Measurements from ENCODE around the gene NSUN2. TPM values are rescaled to one million over a fixed set of nuclear protein-coding genes. Genes with fewer than 3 reads are reported as not detected.

The NSUN2 gene
- total and polyA plus RNA-seq, 2 experiments from 2014 or later: 37.7 to 47.2 TPM

DNA sequence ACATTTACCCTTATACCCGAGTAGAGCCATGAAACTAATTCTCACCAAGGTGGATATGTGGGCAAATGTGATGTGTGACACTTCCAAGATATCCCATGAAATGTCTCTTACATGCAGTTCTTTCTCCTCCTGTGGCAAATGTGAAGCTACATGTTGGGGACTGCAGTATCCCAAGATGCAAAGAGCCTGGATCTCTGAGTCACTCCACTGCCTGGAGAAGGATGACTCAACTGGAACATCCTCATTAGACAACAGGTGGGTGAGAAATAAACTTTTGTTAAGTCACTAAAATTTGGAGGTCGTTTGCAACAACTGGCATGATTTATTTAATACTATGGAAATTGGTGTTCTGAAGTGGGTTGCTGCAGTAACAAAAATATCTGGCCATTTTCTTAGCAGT is 43.9 kb upstream of the NSUN2 start:
- DNase-seq (ENCODE audit: low read depth in 1 of 2, low spot score in 1 of 2): no peak
- no peaks in the 10 kb centered on the region for H3K4me1 ChIP-seq (ENCODE audit: low read depth)
- H3K4me3 ChIP-seq: no peak overlapping the region
- no peak overlapping the region for H3K27ac ChIP-seq
- TF ChIP-seq, protein P1, sequence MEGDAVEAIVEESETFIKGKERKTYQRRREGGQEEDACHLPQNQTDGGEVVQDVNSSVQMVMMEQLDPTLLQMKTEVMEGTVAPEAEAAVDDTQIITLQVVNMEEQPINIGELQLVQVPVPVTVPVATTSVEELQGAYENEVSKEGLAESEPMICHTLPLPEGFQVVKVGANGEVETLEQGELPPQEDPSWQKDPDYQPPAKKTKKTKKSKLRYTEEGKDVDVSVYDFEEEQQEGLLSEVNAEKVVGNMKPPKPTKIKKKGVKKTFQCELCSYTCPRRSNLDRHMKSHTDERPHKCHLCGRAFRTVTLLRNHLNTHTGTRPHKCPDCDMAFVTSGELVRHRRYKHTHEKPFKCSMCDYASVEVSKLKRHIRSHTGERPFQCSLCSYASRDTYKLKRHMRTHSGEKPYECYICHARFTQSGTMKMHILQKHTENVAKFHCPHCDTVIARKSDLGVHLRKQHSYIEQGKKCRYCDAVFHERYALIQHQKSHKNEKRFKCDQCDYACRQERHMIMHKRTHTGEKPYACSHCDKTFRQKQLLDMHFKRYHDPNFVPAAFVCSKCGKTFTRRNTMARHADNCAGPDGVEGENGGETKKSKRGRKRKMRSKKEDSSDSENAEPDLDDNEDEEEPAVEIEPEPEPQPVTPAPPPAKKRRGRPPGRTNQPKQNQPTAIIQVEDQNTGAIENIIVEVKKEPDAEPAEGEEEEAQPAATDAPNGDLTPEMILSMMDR (IDR thresholded peaks at IDR 0.05; ENCODE audit: low read depth, low read length): no peak
- H3K9me3 ChIP-seq (ENCODE audit: low read depth): no peaks in the 10 kb centered on the region
- H3K36me3 ChIP-seq: no peaks in the 10 kb centered on the region
- H3K27me3 ChIP-seq: no peaks in the 10 kb centered on the region

DNA sequence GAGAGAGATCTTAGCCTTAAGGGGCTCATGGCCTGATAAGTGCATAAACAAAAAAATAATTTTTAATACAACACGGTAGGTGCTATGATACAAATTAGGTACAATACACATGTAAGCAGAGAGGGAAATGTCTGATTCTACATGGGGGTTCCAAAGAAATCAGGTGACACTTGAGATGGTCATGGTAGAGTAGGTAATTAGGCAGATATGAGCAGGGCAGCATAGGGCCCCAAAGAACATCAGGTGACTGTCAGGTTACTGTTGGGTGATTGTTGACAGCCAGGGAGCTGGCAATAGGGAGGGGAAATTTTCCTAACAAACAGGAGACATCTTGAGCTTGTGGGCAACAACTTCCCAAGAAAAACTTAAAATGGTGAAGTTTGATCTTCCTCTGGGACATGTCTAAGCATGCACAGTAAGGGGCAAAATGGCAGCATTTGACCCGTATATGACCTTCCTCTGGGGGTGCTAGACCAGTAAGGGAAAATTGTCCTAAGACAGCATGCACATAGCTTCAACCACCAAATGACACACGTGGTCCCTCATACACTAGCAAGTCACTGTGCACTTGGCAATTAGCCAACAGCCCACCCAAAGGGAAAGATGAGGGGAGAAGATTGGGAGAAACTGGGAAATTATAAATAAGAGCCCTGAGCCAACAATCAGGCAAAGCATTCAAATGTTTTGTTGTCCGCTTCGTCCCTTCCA is 43.1 kb upstream of the NSUN2 start:
- Histone ChIP-seq H3K27ac (no peak overlapping the region), H3K4me1 (ENCODE audit: low read depth) (no peaks in the 10 kb centered on the region), H3K4me3 (no peak overlapping the region), H3K27me3 (no peaks in the 10 kb centered on the region), H3K36me3 (no peaks in the 10 kb centered on the region), H3K9me3 (ENCODE audit: low read depth) (no peaks in the 10 kb centered on the region)
- DNase-seq (ENCODE audit: low read depth in 1 of 2, low spot score in 1 of 2): no peak
- TF ChIP-seq, protein P1 (IDR thresholded peaks at IDR 0.05; ENCODE audit: low read depth, low read length): no peak

DNA sequence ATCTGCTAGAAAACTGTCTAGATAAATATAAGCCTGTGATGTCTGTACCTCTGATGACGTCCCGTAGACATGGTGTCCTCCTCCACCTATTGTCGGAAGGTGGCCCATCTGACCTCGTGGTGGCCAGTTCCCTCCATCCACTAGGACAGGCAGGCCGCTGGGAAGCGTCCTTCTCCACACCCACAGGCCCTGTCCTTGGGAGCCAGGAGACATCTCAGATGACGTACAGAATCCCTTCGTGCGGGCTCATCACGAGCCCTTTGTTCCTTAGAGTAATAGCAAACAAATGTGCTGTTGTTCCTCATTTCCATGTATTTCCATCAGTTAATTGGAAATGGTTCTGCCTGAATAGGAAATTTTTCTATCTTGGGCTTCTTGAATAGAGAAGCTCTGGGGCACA is 42.0 kb upstream of the NSUN2 start:
- H3K4me1 ChIP-seq (ENCODE audit: low read depth): no peaks in the 10 kb centered on the region
- no peaks in the 10 kb centered on the region for H3K9me3 ChIP-seq (ENCODE audit: low read depth)
- H3K4me3 ChIP-seq: no peak overlapping the region
- DNase-seq (ENCODE audit: low read depth in 1 of 2, low spot score in 1 of 2): no peak
- TF ChIP-seq, protein P1 (IDR thresholded peaks at IDR 0.05; ENCODE audit: low read depth, low read length): no peak
- no peak overlapping the region for H3K27ac ChIP-seq
- no peaks in the 10 kb centered on the region for H3K27me3 ChIP-seq
- no peaks in the 10 kb centered on the region for H3K36me3 ChIP-seq

DNA sequence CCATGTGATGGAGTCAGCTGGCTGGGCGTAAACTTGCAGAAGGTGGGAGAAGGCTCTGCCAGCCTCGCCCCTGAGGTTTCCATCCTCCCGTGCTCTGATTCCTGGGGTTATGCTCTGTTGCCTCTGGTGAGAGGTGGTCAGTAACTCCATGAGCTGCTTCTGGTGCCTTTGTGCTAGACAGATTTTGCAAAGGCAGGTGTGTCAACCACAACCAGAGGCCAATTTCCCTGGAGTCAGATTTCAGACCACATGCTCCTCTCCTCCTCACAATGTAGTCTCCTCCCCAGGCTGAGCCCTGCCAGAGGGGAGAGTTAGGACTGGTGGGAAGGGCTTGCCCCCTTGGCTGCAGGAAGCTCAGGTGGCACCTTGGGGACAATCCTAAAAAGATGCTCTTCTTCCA is 41.6 kb upstream of the NSUN2 start:
- Histone ChIP-seq H3K27me3 (no peaks in the 10 kb centered on the region), H3K36me3 (no peaks in the 10 kb centered on the region), H3K4me3 (no peak overlapping the region), H3K4me1 (ENCODE audit: low read depth) (no peaks in the 10 kb centered on the region), H3K27ac (no peak overlapping the region), H3K9me3 (ENCODE audit: low read depth) (no peaks in the 10 kb centered on the region)
- DNase-seq (ENCODE audit: low read depth in 1 of 2, low spot score in 1 of 2): no peak
- TF ChIP-seq, protein P1 (IDR thresholded peaks at IDR 0.05; ENCODE audit: low read depth, low read length): no peak

DNA sequence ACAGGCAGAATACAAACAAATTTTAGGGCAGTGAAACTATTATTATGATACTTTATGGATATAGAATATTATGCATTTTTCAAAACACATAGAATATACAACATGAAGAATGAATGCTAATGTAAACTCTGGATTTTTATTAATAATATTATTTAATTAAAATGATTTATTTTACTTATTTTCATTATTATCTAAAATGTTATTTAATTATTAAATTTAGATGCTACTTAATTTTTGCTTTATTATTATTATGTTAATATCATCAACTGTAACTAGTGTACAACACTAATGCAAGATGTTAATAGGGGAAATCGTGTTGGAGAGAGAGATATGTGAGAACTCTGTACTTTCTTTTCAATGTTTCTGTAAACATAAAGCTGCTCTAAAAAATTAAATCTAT is 41.1 kb upstream of the NSUN2 start:
- H3K4me1 ChIP-seq (ENCODE audit: low read depth): no peaks in the 10 kb centered on the region
- H3K4me3 ChIP-seq: no peak overlapping the region
- H3K27me3 ChIP-seq: no peaks in the 10 kb centered on the region
- no peaks in the 10 kb centered on the region for H3K36me3 ChIP-seq
- H3K27ac ChIP-seq: no peak overlapping the region
- H3K9me3 ChIP-seq (ENCODE audit: low read depth): no peaks in the 10 kb centered on the region
- TF ChIP-seq, protein P1 (IDR thresholded peaks at IDR 0.05; ENCODE audit: low read depth, low read length): no peak
- DNase-seq (ENCODE audit: low read depth in 1 of 2, low spot score in 1 of 2): no peak

All from cardiac muscle cell (in vitro differentiated cells and primary cell).